ENCODE data around the gene AGTPBP1.

AGTPBP1 gene

GRCh38 chr9:85528607-85529006 lies 213.1 kb downstream of the AGTPBP1 start:
- no peak for DNase-seq

- DNase-seq: no peak
These were observed 213.6 kb downstream of the AGTPBP1 start for GRCh38 chr9:85528142-85528541.

GRCh38 chr9:85527331-85528020 lies 214.3 kb downstream of the AGTPBP1 start:
- DNase-seq: no peak

GRCh38 chr9:85524531-85524930 lies 217.2 kb downstream of the AGTPBP1 start:
- no peak for DNase-seq

- DNase-seq: no peak
These were observed 218.6 kb downstream of the AGTPBP1 start for GRCh38 chr9:85523202-85523601.

- no peak for DNase-seq
These were observed 219.2 kb downstream of the AGTPBP1 start for GRCh38 chr9:85522459-85523092.

- no peak for DNase-seq
These were observed 220.2 kb downstream of the AGTPBP1 start for GRCh38 chr9:85521371-85522197.

- no peak for DNase-seq
These were observed 224.6 kb downstream of the AGTPBP1 start for GRCh38 chr9:85516976-85517637.

- DNase-seq: no peak
These were observed 225.3 kb downstream of the AGTPBP1 start for GRCh38 chr9:85516455-85516854.

GRCh38 chr9:85515021-85515420 lies 226.7 kb downstream of the AGTPBP1 start:
- no peak for DNase-seq

- no peak for DNase-seq
These were observed 227.5 kb downstream of the AGTPBP1 start for GRCh38 chr9:85514256-85514655.

GRCh38 chr9:85511746-85512145 lies 230.0 kb downstream of the AGTPBP1 start:
- no peak for DNase-seq

- DNase-seq: no peak
These were observed 230.8 kb downstream of the AGTPBP1 start for GRCh38 chr9:85510830-85511504.

GRCh38 chr9:85508616-85509015 lies 233.1 kb downstream of the AGTPBP1 start:
- no peak for DNase-seq

GRCh38 chr9:85505612-85506011 lies 236.1 kb downstream of the AGTPBP1 start:
- no peak for DNase-seq

- DNase-seq: no peak
These were observed 238.7 kb downstream of the AGTPBP1 start for GRCh38 chr9:85502815-85503655.

GRCh38 chr9:85501882-85502281 lies 239.9 kb downstream of the AGTPBP1 start:
- no peak for DNase-seq

GRCh38 chr9:85501456-85501855 lies 240.3 kb downstream of the AGTPBP1 start:
- DNase-seq: no peak

Measured in GF-D8 (cell line).